ENCODE data around the gene CDH22. TPM values are rescaled to one million over a fixed set of nuclear protein-coding genes. Genes with fewer than 3 reads are reported as not detected.

CDH22 gene
- total and polyA plus RNA-seq, 7 experiments from 2014 or later = not detected

DNA sequence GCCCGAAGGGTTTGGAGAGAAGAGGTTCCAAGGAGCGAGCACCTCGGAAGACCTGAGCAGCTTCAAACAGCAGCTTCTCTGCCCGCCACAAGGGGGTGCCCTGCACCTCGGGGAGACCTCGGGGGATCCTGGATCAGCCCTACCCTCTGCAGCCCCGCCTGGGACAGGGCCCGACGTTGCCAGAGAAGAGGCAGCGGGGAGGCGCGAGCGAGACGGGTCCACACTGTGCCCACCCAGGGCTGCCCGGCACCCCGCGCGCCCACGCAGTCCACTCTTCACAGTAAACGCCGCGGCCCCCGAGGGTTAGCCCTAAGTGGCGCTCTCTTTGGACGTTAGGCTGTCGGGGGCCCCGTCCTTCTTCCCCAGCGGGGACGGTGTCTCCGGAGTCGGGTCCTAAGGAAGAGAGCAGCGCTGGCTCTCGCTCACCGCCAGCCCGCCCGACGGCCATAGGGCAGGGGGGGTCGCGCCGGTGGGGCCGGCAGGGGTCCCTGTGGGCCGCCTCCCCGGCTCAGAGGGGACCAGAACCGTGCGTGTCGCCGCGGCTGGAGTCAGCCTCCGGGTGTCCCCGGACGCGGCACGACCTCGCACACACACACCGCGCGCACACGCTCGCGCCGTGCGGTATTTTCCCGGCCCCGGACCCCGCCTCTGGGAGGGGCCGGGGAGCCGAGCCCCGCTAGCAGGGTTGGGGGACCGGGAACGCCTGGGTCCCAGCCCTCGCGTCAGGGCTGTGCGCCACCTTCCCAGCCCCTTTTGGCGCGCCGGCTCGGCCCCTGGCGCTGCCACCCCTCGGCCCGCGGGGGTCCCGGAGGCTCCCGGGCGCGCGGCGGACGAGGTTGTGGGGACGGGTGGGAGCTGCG, 929 bp downstream of the CDH22 start:
- DNase-seq = peak; percentile 58 to 79 (median 74)
- Histone ChIP-seq H3K4me3 (ENCODE audit: low read length) (peak overlapping the region; percentile 43), H3K27ac (ENCODE audit: low read depth, low read length) (no peak overlapping the region), H3K4me1 (ENCODE audit: control insufficient read depth in 2 of 2, insufficient read depth in 2 of 2, low read length in 2 of 2) (peaks cover 0 to 5% of the 10 kb centered on the region in 2 donors), H3K27me3 (ENCODE audit: control insufficient read depth in 2 of 2, insufficient read depth in 2 of 2, low read length in 2 of 2) (peaks cover 7 to 15% of the 10 kb centered on the region in 2 donors), H3K36me3 (ENCODE audit: control insufficient read depth in 2 of 3, insufficient read depth in 3 of 3, low read length in 3 of 3) (no peaks in the 10 kb centered on the region), H3K9me3 (ENCODE audit: control insufficient read depth in 2 of 3, low read length in 3 of 3) (no peaks in the 10 kb centered on the region)
- Mint-ChIP-seq H3K36me3 (peaks cover 0 to 8% (median 0%) of the 10 kb centered on the region in 5 donors), H3K4me3 (peak overlapping the region; percentile 24 to 83 (median 73)), H3K9me3 (peaks cover 0 to 3% (median 0%) of the 10 kb centered on the region in 11 donors), H3K27ac (no peak overlapping the region), H3K4me1 (peaks cover 4 to 28% (median 15%) of the 10 kb centered on the region in 7 donors), H3K27me3 (peaks cover 60 to 76% (median 71%) of the 10 kb centered on the region in 5 donors)
- intact Hi-C loops (cut with micrococcal nuclease) = loop anchor here (1.0 to 5.0 kb wide), 10 partner anchors 42 to 381 kb away; partner anchors contain the start of genes TP53RK (in 2 of the 2) and ELMO2 (in 1 of the 2)
- CTCF ChIA-PET = interaction anchor here (0.6 to 2.1 kb wide), 8 partner anchors 50 to 374 kb away, joined by 3 to 14 read pairs (median 4); partner anchors contain the start of gene ELMO2
- POLR2A ChIA-PET = no interaction called here
- peak; percentile 90 for ATAC-seq

DNA sequence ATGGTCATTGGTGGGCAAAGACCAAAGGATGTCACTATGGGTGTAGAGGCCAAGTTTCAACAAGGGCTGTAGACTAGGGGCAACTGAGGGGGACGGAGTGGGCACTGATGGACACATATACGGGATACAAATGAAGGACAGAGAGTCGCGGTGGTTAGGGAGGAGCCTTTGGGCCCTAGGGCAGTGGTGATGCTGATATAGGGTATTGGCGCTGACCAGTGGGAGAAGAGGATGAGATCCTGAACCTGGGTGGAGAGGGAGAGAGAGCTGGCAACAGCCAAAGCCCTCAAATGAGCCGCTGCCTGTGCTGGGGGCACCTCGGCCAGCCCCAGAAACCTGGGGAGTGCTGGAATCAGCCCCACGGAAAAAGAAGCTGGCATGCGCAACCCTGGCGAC, 1.6 kb downstream of the CDH22 start:
- Mint-ChIP-seq H3K4me3 (peak overlapping the region; percentile 47 to 83 (median 73)), H3K9me3 (peaks cover 0 to 3% (median 0%) of the 10 kb centered on the region in 11 donors), H3K4me1 (peaks cover 4 to 22% (median 10%) of the 10 kb centered on the region in 7 donors), H3K36me3 (peaks cover 0 to 5% (median 0%) of the 10 kb centered on the region in 5 donors), H3K27me3 (peaks cover 54 to 70% (median 65%) of the 10 kb centered on the region in 5 donors), H3K27ac (no peak overlapping the region)
- DNase-seq = peak in 1 of 9 donors; percentile 14
- no peaks in the 10 kb centered on the region for H3K9me3 ChIP-seq (ENCODE audit: control insufficient read depth in 2 of 3, low read length in 3 of 3)
- H3K27me3 ChIP-seq (ENCODE audit: control insufficient read depth in 2 of 2, insufficient read depth in 2 of 2, low read length in 2 of 2) = peaks cover 7 to 14% of the 10 kb centered on the region in 2 donors
- H3K36me3 ChIP-seq (ENCODE audit: control insufficient read depth in 2 of 3, insufficient read depth in 3 of 3, low read length in 3 of 3) = no peaks in the 10 kb centered on the region
- intact Hi-C loops (cut with micrococcal nuclease) = loop anchor here (1.0 to 5.0 kb wide), 10 partner anchors 43 to 382 kb away; partner anchors contain the start of genes TP53RK (in 2 of the 2) and ELMO2 (in 1 of the 2)
- POLR2A ChIA-PET = no interaction called here
- no peak overlapping the region for H3K27ac ChIP-seq (ENCODE audit: low read depth, low read length)
- CTCF ChIA-PET = interaction anchor here (0.6 to 2.1 kb wide), 7 partner anchors 51 to 374 kb away, joined by 3 to 14 read pairs (median 4); partner anchors contain the start of gene ELMO2
- H3K4me3 ChIP-seq (ENCODE audit: low read length) = no peak overlapping the region
- ATAC-seq = no peak
- H3K4me1 ChIP-seq (ENCODE audit: control insufficient read depth in 2 of 2, insufficient read depth in 2 of 2, low read length in 2 of 2) = no peaks in the 10 kb centered on the region

DNA sequence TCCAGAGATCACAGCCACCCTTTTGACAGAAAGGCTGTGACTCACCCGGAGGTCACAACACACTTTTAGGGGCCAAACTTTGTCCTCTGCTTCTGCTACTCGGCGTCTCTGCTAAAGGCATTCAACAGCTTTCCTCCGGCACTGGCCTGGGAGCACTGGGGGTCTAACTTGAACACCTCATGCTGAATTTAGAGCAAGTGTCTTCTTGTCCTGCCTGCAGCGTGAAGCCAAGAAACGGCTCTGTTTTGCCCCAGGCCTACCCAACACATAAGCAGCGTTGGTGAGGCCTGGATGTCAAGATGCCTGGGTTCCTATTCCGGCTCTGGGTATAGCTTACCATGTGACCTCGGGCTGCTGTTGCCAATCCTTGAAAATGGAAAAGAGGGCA, 2.3 kb downstream of the CDH22 start:
- DNase-seq (no peak), ATAC-seq (no peak)
- peaks cover 7 to 14% of the 10 kb centered on the region in 2 donors for H3K27me3 ChIP-seq (ENCODE audit: control insufficient read depth in 2 of 2, insufficient read depth in 2 of 2, low read length in 2 of 2)
- no peak overlapping the region for H3K27ac ChIP-seq (ENCODE audit: low read depth, low read length)
- intact Hi-C loops (cut with micrococcal nuclease) = loop anchor here (2.0 to 5.0 kb wide), 5 partner anchors 56 to 383 kb away; partner anchors contain the start of gene TP53RK (in 2 of the 2)
- H3K9me3 ChIP-seq (ENCODE audit: control insufficient read depth in 2 of 3, low read length in 3 of 3) = no peaks in the 10 kb centered on the region
- H3K9me3 Mint-ChIP-seq = peaks cover 0 to 3% (median 0%) of the 10 kb centered on the region in 11 donors
- CTCF ChIA-PET = interaction anchor here (0.6 to 2.1 kb wide), 6 partner anchors 11 to 132 kb away, joined by 3 to 14 read pairs (median 5); partner anchors contain the start of gene ELMO2
- no peak overlapping the region for H3K27ac Mint-ChIP-seq
- H3K36me3 Mint-ChIP-seq = peaks cover 0 to 4% (median 0%) of the 10 kb centered on the region in 5 donors
- H3K36me3 ChIP-seq (ENCODE audit: control insufficient read depth in 2 of 3, insufficient read depth in 3 of 3, low read length in 3 of 3) = no peaks in the 10 kb centered on the region
- H3K4me3 ChIP-seq (ENCODE audit: low read length) = no peak overlapping the region
- H3K4me3 Mint-ChIP-seq = peak overlapping the region in 1 of 10 donors; percentile 79
- no peaks in the 10 kb centered on the region for H3K4me1 ChIP-seq (ENCODE audit: control insufficient read depth in 2 of 2, insufficient read depth in 2 of 2, low read length in 2 of 2)
- H3K27me3 Mint-ChIP-seq = peaks cover 46 to 62% (median 58%) of the 10 kb centered on the region in 5 donors
- H3K4me1 Mint-ChIP-seq = peaks cover 4 to 20% (median 9%) of the 10 kb centered on the region in 7 donors
- POLR2A ChIA-PET = no interaction called here

DNA sequence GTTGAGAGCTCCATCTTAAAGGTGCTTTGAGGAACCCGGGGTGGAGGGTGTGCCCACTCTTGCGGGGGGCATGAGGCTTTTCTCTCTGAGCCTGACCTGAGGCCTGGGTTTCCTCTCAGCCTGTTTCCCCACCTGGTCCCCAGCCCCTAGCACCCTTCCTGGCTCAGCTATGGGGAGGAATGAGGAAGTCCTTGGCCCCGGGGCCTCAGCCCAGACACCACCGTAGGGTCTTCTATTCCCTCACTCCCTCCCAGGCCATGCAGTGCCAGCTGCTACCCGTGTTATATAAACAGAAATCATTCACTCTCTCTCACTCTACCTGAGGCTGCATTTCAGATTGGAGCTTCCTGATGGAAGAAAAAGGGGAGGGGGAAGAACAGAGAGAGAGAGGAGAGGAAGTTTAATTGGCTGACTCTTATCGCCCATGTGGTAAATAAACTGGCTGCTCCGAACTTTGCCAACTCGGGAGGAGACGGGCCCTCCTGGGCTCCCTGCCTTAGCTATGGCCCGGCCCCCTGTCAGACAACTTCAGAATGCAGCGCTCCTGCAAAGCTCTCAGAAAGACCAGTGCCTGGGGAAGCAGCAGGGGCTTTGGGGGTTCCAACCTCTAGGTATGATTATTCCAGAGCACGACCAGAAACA, 2.8 kb downstream of the CDH22 start:
- ChIA-PET CTCF (interaction anchor here (0.6 to 2.1 kb wide), 7 partner anchors 11 to 133 kb away, joined by 3 to 7 read pairs (median 3); partner anchors contain the start of gene ELMO2), POLR2A (no interaction called here)
- DNase-seq = no peak
- H3K4me1 ChIP-seq (ENCODE audit: control insufficient read depth in 2 of 2, insufficient read depth in 2 of 2, low read length in 2 of 2) = no peaks in the 10 kb centered on the region
- peaks cover 0 to 3% (median 0%) of the 10 kb centered on the region in 11 donors for H3K9me3 Mint-ChIP-seq
- peaks cover 0 to 4% (median 0%) of the 10 kb centered on the region in 5 donors for H3K36me3 Mint-ChIP-seq
- no peak overlapping the region for H3K27ac Mint-ChIP-seq
- H3K27me3 ChIP-seq (ENCODE audit: control insufficient read depth in 2 of 2, insufficient read depth in 2 of 2, low read length in 2 of 2) = peaks cover 7 to 14% of the 10 kb centered on the region in 2 donors
- no peak for ATAC-seq
- no peaks in the 10 kb centered on the region for H3K9me3 ChIP-seq (ENCODE audit: control insufficient read depth in 2 of 3, low read length in 3 of 3)
- no peak overlapping the region for H3K4me3 Mint-ChIP-seq
- H3K4me3 ChIP-seq (ENCODE audit: low read length) = no peak overlapping the region
- peaks cover 41 to 60% (median 54%) of the 10 kb centered on the region in 5 donors for H3K27me3 Mint-ChIP-seq
- H3K4me1 Mint-ChIP-seq = peaks cover 4 to 20% (median 8%) of the 10 kb centered on the region in 7 donors
- intact Hi-C loops (cut with micrococcal nuclease) = loop anchor here (5.0 kb wide), 3 partner anchors 57 to 382 kb away; partner anchors contain the start of gene TP53RK (in 1 of the 2)
- H3K27ac ChIP-seq (ENCODE audit: low read depth, low read length) = no peak overlapping the region
- no peaks in the 10 kb centered on the region for H3K36me3 ChIP-seq (ENCODE audit: control insufficient read depth in 2 of 3, insufficient read depth in 3 of 3, low read length in 3 of 3)

DNA sequence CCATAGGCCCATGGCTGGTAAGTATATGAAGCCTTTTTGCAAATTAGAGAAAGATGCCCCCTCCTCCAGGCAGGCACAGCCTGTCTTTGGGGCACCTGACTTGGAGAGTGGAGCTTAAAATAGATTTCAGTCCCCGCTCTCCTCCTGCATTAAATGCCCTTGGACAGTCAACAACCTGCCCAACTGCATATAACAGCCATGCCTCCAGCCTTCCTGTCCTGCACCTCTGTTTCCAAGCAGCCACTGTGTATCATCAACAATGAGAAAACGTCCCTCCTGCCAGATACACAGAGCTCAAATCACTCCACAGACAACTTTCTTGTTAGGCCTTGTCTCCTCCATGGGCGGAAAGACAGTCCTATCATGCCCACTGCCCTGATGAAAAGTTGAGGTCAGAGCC, 3.4 kb downstream of the CDH22 start:
- Histone ChIP-seq H3K36me3 (ENCODE audit: control insufficient read depth in 2 of 3, insufficient read depth in 3 of 3, low read length in 3 of 3) (no peaks in the 10 kb centered on the region), H3K27me3 (ENCODE audit: control insufficient read depth in 2 of 2, insufficient read depth in 2 of 2, low read length in 2 of 2) (peaks cover 7 to 14% of the 10 kb centered on the region in 2 donors), H3K9me3 (ENCODE audit: control insufficient read depth in 2 of 3, low read length in 3 of 3) (no peaks in the 10 kb centered on the region), H3K4me1 (ENCODE audit: control insufficient read depth in 2 of 2, insufficient read depth in 2 of 2, low read length in 2 of 2) (no peaks in the 10 kb centered on the region), H3K27ac (ENCODE audit: low read depth, low read length) (no peak overlapping the region), H3K4me3 (ENCODE audit: low read length) (no peak overlapping the region)
- DNase-seq (no peak), ATAC-seq (no peak)
- CTCF ChIA-PET = interaction anchor here (0.7 to 1.9 kb wide), 4 partner anchors 44 to 107 kb away, joined by 3 to 7 read pairs (median 4); no protein-coding TSS in a partner anchor
- no peak overlapping the region for H3K27ac Mint-ChIP-seq
- H3K27me3 Mint-ChIP-seq = peaks cover 35 to 57% (median 49%) of the 10 kb centered on the region in 5 donors
- H3K4me1 Mint-ChIP-seq = peaks cover 4 to 19% (median 10%) of the 10 kb centered on the region in 7 donors
- H3K36me3 Mint-ChIP-seq = peaks cover 0 to 2% (median 0%) of the 10 kb centered on the region in 5 donors
- POLR2A ChIA-PET = no interaction called here
- peaks cover 0 to 3% (median 0%) of the 10 kb centered on the region in 11 donors for H3K9me3 Mint-ChIP-seq
- intact Hi-C loops (cut with micrococcal nuclease) = loop anchor here (5.0 kb wide), 3 partner anchors 57 to 382 kb away; partner anchors contain the start of gene TP53RK (in 1 of the 2)
- H3K4me3 Mint-ChIP-seq = no peak overlapping the region

DNA sequence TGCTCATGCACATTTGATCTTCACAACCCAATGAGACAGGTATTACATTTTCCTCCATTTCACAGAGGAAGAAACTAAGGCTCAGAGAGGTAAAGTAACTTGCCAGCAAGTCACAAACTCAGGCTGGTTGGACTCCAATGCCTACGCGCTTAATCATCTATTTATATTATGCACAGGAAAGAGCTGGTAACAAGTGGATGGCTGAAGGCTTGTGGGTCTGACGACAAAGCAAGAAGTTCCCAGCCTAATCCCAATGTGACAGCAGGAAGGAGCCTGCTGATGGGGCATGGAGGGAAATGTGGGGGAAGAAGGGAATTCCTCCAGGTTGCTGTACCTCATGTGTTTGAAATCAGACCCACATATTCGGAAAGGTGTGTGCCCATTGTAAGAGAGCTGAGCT, 3.9 kb downstream of the CDH22 start:
- ChIA-PET CTCF (interaction anchor here (0.7 to 1.9 kb wide), 3 partner anchors 45 to 68 kb away, joined by 3 to 7 read pairs (median 3); no protein-coding TSS in a partner anchor), POLR2A (no interaction called here)
- H3K4me1 ChIP-seq (ENCODE audit: control insufficient read depth in 2 of 2, insufficient read depth in 2 of 2, low read length in 2 of 2) = no peaks in the 10 kb centered on the region
- Mint-ChIP-seq H3K9me3 (peaks cover 0 to 3% (median 0%) of the 10 kb centered on the region in 11 donors), H3K4me3 (no peak overlapping the region), H3K27ac (no peak overlapping the region), H3K27me3 (peaks cover 30 to 52% (median 44%) of the 10 kb centered on the region in 5 donors), H3K36me3 (no peaks in the 10 kb centered on the region), H3K4me1 (peaks cover 4 to 14% (median 8%) of the 10 kb centered on the region in 7 donors)
- H3K36me3 ChIP-seq (ENCODE audit: control insufficient read depth in 2 of 3, insufficient read depth in 3 of 3, low read length in 3 of 3) = no peaks in the 10 kb centered on the region
- intact Hi-C loops (cut with micrococcal nuclease) = no loop called here
- peaks cover 5 to 10% of the 10 kb centered on the region in 2 donors for H3K27me3 ChIP-seq (ENCODE audit: control insufficient read depth in 2 of 2, insufficient read depth in 2 of 2, low read length in 2 of 2)
- ATAC-seq (no peak), DNase-seq (no peak)
- no peak overlapping the region for H3K4me3 ChIP-seq (ENCODE audit: low read length)
- no peaks in the 10 kb centered on the region for H3K9me3 ChIP-seq (ENCODE audit: control insufficient read depth in 2 of 3, low read length in 3 of 3)
- no peak overlapping the region for H3K27ac ChIP-seq (ENCODE audit: low read depth, low read length)

All from naive thymus-derived CD4-positive, alpha-beta T cell (primary cell).